Measurements from ENCODE around the gene FGF12. TPM values are rescaled to one million over a fixed set of nuclear protein-coding genes. Genes with fewer than 3 reads are reported as not detected.

FGF12 gene
- total RNA-seq, 1 experiment from 2014 or later: 0.07 TPM

- TF ChIP-seq MAX (IDR thresholded peaks at IDR 0.05) (no peak), ZBTB33 (IDR thresholded peaks at IDR 0.05; ENCODE audit: extremely low read depth, insufficient replicate concordance, low read length) (no peak), TCF7L2 (IDR thresholded peaks at IDR 0.05; ENCODE audit: borderline replicate concordance, extremely low read depth, insufficient read depth, insufficient read length) (no peak), CEBPB (IDR thresholded peaks at IDR 0.05; ENCODE audit: low read depth) (no peak)
- Histone ChIP-seq H3K4me2 (ENCODE audit: low read length) (no peak overlapping the region), H3K4me1 (ENCODE audit: control insufficient read depth in 1 of 2, insufficient read depth in 2 of 2, low read length in 2 of 2) (no peaks in the 10 kb centered on the region), H3K9ac (ENCODE audit: low read length) (no peak overlapping the region), H3K9me3 (ENCODE audit: control insufficient read depth in 1 of 2, insufficient read depth in 1 of 2, low read depth in 1 of 2, low read length in 2 of 2) (no peaks in the 10 kb centered on the region), H4K20me1 (ENCODE audit: insufficient read depth) (no peaks in the 10 kb centered on the region), H3K36me3 (ENCODE audit: control insufficient read depth in 1 of 2, insufficient read depth in 2 of 2, low read length in 2 of 2) (no peaks in the 10 kb centered on the region), H3K79me2 (ENCODE audit: insufficient read depth, low read length) (no peaks in the 10 kb centered on the region), H2AFZ (ENCODE audit: low read depth, low read length, poor library complexity, severe bottlenecking) (no peak overlapping the region), H3K9me2 (ENCODE audit: insufficient read depth) (no peaks in the 10 kb centered on the region), H3K27me3 (ENCODE audit: insufficient read depth, low read length) (peaks cover 14% of the 10 kb centered on the region), H3K27ac (ENCODE audit: low read depth, low read length) (no peak overlapping the region), H3K4me3 (replicated peaks in 1 of 2; ENCODE audit: low read depth in 1 of 2, low read length in 2 of 2) (no peak overlapping the region)
- ChIA-PET POLR2A (no interaction called here), CTCF (no interaction called here), RAD21 (ENCODE audit: low non-redundant PET in 1 of 2, low total read pairs in 2 of 2, uncharacterized antibody in 2 of 2, unreplicated experiment in 2 of 2) (no interaction called here)
- BruUV-seq (replicated peaks): no TSS peak
- DNase-seq (ENCODE audit: low read depth, low spot score) (no peak), ATAC-seq (no peak)
- intact Hi-C loops (cut with micrococcal nuclease): no loop called here
Measured at GRCh38 chr3:192392986-192393385, 334.4 kb downstream of the FGF12 start.

GRCh38 chr3:192382861-192383260 lies 344.5 kb downstream of the FGF12 start:
- Histone ChIP-seq H3K4me2 (ENCODE audit: low read length) (no peak overlapping the region), H3K36me3 (ENCODE audit: control insufficient read depth in 1 of 2, insufficient read depth in 2 of 2, low read length in 2 of 2) (no peaks in the 10 kb centered on the region), H3K27ac (ENCODE audit: low read depth, low read length) (no peak overlapping the region), H3K27me3 (ENCODE audit: insufficient read depth, low read length) (peaks cover 12% of the 10 kb centered on the region; the same call in 1 of the 2 replicates), H3K9ac (ENCODE audit: low read length) (no peak overlapping the region), H3K4me3 (replicated peaks in 1 of 2; ENCODE audit: low read depth in 1 of 2, low read length in 2 of 2) (no peak overlapping the region), H2AFZ (ENCODE audit: low read depth, low read length, poor library complexity, severe bottlenecking) (no peak overlapping the region), H4K20me1 (ENCODE audit: insufficient read depth) (no peaks in the 10 kb centered on the region), H3K4me1 (ENCODE audit: control insufficient read depth in 1 of 2, insufficient read depth in 2 of 2, low read length in 2 of 2) (no peaks in the 10 kb centered on the region), H3K9me2 (ENCODE audit: insufficient read depth) (no peaks in the 10 kb centered on the region), H3K79me2 (ENCODE audit: insufficient read depth, low read length) (no peaks in the 10 kb centered on the region), H3K9me3 (ENCODE audit: control insufficient read depth in 1 of 2, insufficient read depth in 1 of 2, low read depth in 1 of 2, low read length in 2 of 2) (no peaks in the 10 kb centered on the region)
- ATAC-seq (no peak), DNase-seq (ENCODE audit: low read depth, low spot score) (no peak)
- ChIA-PET CTCF (no interaction called here), POLR2A (no interaction called here), RAD21 (ENCODE audit: low non-redundant PET in 1 of 2, low total read pairs in 2 of 2, uncharacterized antibody in 2 of 2, unreplicated experiment in 2 of 2) (no interaction called here)
- intact Hi-C loops (cut with micrococcal nuclease): no loop called here
- BruUV-seq (replicated peaks): no TSS peak
- TF ChIP-seq POLR2A (IDR thresholded peaks at IDR 0.05; ENCODE audit: borderline replicate concordance, extremely low read depth, insufficient read depth, insufficient read length): no peak
- no peak for TF ChIP-seq POLR2AphosphoS5 (IDR thresholded peaks at IDR 0.05; ENCODE audit: low read depth, low read length)
- TF ChIP-seq SP1 (IDR thresholded peaks at IDR 0.05; ENCODE audit: low read depth): no peak
- TF ChIP-seq CTCF (IDR thresholded peaks at IDR 0.05 in 2 of 3, conservative IDR thresholded peaks at IDR 0.05 in 1 of 3; ENCODE audit: borderline replicate concordance in 1 of 3, insufficient read depth in 1 of 3, low read depth in 2 of 3, low read length in 2 of 3): no peak
- TF ChIP-seq YY1 (IDR thresholded peaks at IDR 0.05; ENCODE audit: extremely low read depth, insufficient replicate concordance, low read depth, low read length): no peak
- TF ChIP-seq REST (IDR thresholded peaks at IDR 0.05; ENCODE audit: low read depth): no peak
- no peak for TF ChIP-seq CBX3 (IDR thresholded peaks at IDR 0.05; ENCODE audit: low read depth)
- no peak for TF ChIP-seq ELF1 (IDR thresholded peaks at IDR 0.05; ENCODE audit: borderline replicate concordance, low read depth)
- no peak for TF ChIP-seq MAX (IDR thresholded peaks at IDR 0.05)
